ENCODE data around the gene XPR1.

DNA sequence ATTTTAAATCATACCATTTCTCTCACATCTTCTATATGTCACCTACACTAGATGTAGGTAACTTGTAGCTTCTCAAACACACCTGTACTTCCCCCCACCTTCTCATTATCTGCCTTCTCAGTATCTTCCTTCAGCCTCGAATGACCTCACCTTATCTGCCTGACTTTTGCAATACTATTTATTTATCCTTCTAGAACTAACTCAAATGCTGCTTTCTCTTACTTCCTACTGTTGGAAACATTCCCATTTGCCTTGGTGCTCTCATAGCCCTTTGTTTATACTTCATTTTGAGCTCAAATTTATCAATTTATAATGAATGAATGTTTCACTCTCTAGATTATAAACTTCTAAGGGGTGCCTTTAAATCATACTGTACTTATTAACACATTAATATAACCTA, 230.5 kb downstream of the XPR1 start:
- TF ChIP-seq EP300 (IDR thresholded peaks at IDR 0.05) (no peak), POLR2AphosphoS5 (IDR thresholded peaks at IDR 0.05) (no peak), CTCF (IDR thresholded peaks at IDR 0.05) (no peak)
